ENCODE measurements around the gene GABRQ.

- TF ChIP-seq, protein P1, sequence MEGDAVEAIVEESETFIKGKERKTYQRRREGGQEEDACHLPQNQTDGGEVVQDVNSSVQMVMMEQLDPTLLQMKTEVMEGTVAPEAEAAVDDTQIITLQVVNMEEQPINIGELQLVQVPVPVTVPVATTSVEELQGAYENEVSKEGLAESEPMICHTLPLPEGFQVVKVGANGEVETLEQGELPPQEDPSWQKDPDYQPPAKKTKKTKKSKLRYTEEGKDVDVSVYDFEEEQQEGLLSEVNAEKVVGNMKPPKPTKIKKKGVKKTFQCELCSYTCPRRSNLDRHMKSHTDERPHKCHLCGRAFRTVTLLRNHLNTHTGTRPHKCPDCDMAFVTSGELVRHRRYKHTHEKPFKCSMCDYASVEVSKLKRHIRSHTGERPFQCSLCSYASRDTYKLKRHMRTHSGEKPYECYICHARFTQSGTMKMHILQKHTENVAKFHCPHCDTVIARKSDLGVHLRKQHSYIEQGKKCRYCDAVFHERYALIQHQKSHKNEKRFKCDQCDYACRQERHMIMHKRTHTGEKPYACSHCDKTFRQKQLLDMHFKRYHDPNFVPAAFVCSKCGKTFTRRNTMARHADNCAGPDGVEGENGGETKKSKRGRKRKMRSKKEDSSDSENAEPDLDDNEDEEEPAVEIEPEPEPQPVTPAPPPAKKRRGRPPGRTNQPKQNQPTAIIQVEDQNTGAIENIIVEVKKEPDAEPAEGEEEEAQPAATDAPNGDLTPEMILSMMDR (conservative IDR thresholded peaks at IDR 0.05): peak; percentile 46; the same call in 1 of the 2 replicates
- TF ChIP-seq EZH2 (IDR thresholded peaks at IDR 0.05; ENCODE audit: low read depth): no peak
Measured at GRCh38 chrX:152641996-152642395, 4.3 kb downstream of the GABRQ start.

All from PC-9 (cell line).